NCI-H82 (cell line): ENCODE measurements around the gene ADAM8.
"Not testable (repeated sequence)": the region's sequence is repeated elsewhere in the genome, so short reads cannot be mapped to it uniquely, and the experiment has no call there.

ENCODE experiments used
- DNase-seq: peaks from one replicate; lab custom pipeline; 2025; lab: John Stamatoyannopoulos, UW

ADAM8 gene

GRCh38 chr10:133276435-133277201, at the start of gene ADAM8:
Gene ADAM8 (minus strand): TSS chr10:133276868. CDS start chr10:133276817, 51 bp downstream.
- peak; percentile 14 for DNase-seq

- DNase-seq = no peak
These were observed 49.5 kb upstream of the ADAM8 start for GRCh38 chr10:133326223-133326551.

GRCh38 chr10:133325440-133326222, 49.0 kb upstream of the ADAM8 start:
- DNase-seq = no peak

- no peak for DNase-seq
These were observed 48.2 kb upstream of the ADAM8 start for GRCh38 chr10:133324857-133325260.

GRCh38 chr10:133324198-133324792, 47.6 kb upstream of the ADAM8 start:
- DNase-seq = peak; percentile 75

GRCh38 chr10:133322064-133322709, 45.5 kb upstream of the ADAM8 start:
- not testable (repeated sequence) for DNase-seq

- DNase-seq = not testable (repeated sequence)
These were observed 44.3 kb upstream of the ADAM8 start for GRCh38 chr10:133320852-133321422.

- DNase-seq = peak; percentile 82
These were observed 41.9 kb upstream of the ADAM8 start for GRCh38 chr10:133318494-133319127.

- DNase-seq = no peak
These were observed 40.1 kb upstream of the ADAM8 start for GRCh38 chr10:133316732-133317131.

- no peak for DNase-seq
These were observed 39.6 kb upstream of the ADAM8 start for GRCh38 chr10:133316266-133316665.

GRCh38 chr10:133315847-133316246, 39.2 kb upstream of the ADAM8 start:
- no peak for DNase-seq

GRCh38 chr10:133314911-133315310, 38.2 kb upstream of the ADAM8 start:
- no peak for DNase-seq

GRCh38 chr10:133313192-133313591, 36.5 kb upstream of the ADAM8 start:
- no peak for DNase-seq

GRCh38 chr10:133312769-133313145, 36.1 kb upstream of the ADAM8 start:
- no peak for DNase-seq

- DNase-seq = no peak
These were observed 35.5 kb upstream of the ADAM8 start for GRCh38 chr10:133312016-133312768.

- DNase-seq = no peak
These were observed 34.9 kb upstream of the ADAM8 start for GRCh38 chr10:133311570-133311969.

GRCh38 chr10:133310789-133311188, 34.1 kb upstream of the ADAM8 start:
- DNase-seq = no peak

GRCh38 chr10:133310399-133310755, 33.7 kb upstream of the ADAM8 start:
- DNase-seq = no peak

- DNase-seq = no peak
These were observed 33.2 kb upstream of the ADAM8 start for GRCh38 chr10:133309720-133310398.

- peak; percentile 82 for DNase-seq
These were observed 32.5 kb upstream of the ADAM8 start for GRCh38 chr10:133309100-133309719.
